ENCODE data around the gene OVOL2. TPM values are rescaled to one million over a fixed set of nuclear protein-coding genes. Genes with fewer than 3 reads are reported as not detected.

OVOL2 gene
- total RNA-seq, 2 experiments from 2014 or later: not detected

DNA sequence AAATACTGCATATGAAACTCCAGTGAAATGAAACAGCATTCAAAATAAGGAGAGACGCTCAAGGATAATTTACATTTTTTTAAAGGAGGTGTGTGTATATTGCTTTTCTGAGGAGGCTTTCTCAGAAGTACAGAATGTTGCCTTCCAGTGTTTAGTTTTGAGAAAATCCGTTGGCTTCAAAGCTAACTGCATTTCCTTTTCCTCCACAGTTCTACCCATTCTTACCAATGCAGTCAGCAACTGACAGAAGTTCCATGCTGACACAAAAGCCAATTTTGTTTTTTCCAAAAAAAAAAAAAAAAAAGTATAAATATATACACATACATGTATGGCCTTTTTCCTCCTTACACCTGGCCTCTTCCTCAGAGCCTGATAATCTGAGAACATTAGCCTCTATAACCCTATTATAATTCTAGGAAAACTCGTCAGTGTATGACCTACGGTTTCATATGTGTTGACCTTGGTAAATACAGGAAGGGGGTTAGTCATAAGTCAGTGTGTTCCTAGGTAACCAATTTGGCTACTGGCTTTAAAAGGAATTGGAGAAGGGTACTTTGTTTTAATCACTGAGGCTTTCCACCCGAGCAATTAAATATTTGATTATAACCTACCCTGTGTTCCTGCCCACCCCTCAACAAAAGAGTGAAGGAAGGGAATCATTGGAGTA lies 64.7 kb downstream of the OVOL2 start:
- peak overlapping the region; percentile 83 for H3K27ac Mint-ChIP-seq
- DNase-seq (no peak), ATAC-seq (peak; percentile 46)
- H3K4me3 Mint-ChIP-seq: peak overlapping the region; percentile 35
- CTCF ChIA-PET: interaction anchor here (0.7 to 8.6 kb wide), 7 partner anchors 10 to 488 kb away, joined by 3 to 100 read pairs (median 5); partner anchors contain the start of genes MGME1, RRBP1 and SNX5
- POLR2A ChIA-PET: interaction anchor here (0.7 to 5.2 kb wide), 4 partner anchors 23 to 513 kb away, joined by 3 to 31 read pairs (median 5); partner anchors contain the start of genes MGME1 and SNX5
- H3K9me3 Mint-ChIP-seq (ENCODE audit: insufficient read depth): no peaks in the 10 kb centered on the region
- H3K36me3 Mint-ChIP-seq (ENCODE audit: low read depth): peaks cover 33% of the 10 kb centered on the region
- peaks cover 48% of the 10 kb centered on the region for H3K4me1 Mint-ChIP-seq (ENCODE audit: low read depth)
- peaks cover 2% of the 10 kb centered on the region for H3K27me3 Mint-ChIP-seq (ENCODE audit: low read depth)

DNA sequence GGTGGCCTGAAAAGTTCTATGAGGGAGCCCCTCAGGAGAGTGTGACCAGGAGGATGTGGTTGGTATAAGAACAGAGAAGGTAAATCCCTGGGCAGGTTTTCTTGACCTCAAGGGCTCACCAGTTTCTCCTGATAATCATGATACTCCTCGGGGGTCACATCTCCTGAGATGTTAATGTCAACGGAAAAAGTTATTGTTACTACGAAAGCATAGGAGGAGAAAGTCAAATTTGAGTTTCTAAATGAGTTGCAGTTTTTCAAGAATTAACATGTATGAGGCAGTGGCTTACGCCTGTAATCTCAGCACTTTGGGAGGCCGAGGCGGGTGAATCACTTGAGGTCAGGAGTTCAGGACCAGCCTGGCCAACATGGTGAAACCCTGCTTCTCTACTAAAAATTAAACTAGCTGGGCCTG lies 65.5 kb downstream of the OVOL2 start:
- ATAC-seq (peak; percentile 38), DNase-seq (peak; percentile 37)
- Mint-ChIP-seq H3K9me3 (ENCODE audit: insufficient read depth) (no peaks in the 10 kb centered on the region), H3K36me3 (ENCODE audit: low read depth) (peaks cover 39% of the 10 kb centered on the region), H3K4me3 (peak overlapping the region; percentile 35), H3K27me3 (ENCODE audit: low read depth) (peaks cover under 1% of the 10 kb centered on the region), H3K4me1 (ENCODE audit: low read depth) (peaks cover 50% of the 10 kb centered on the region), H3K27ac (peak overlapping the region; percentile 83)
- ChIA-PET POLR2A (interaction anchor here (1.0 to 5.2 kb wide), 3 partner anchors 23 to 487 kb away, joined by 3 to 31 read pairs (median 7); partner anchors contain the start of genes MGME1 and SNX5), CTCF (interaction anchor here (0.8 to 8.6 kb wide), 4 partner anchors 25 to 312 kb away, joined by 3 to 100 read pairs (median 6); partner anchors contain the start of genes MGME1, RRBP1 and SNX5)

GRCh38 chr20:17990278-17990972 lies 67.3 kb downstream of the OVOL2 start:
- ATAC-seq: no peak
- Mint-ChIP-seq H3K27ac (no peak overlapping the region), H3K36me3 (ENCODE audit: low read depth) (peaks cover 45% of the 10 kb centered on the region), H3K9me3 (ENCODE audit: insufficient read depth) (no peaks in the 10 kb centered on the region), H3K4me1 (ENCODE audit: low read depth) (peaks cover 45% of the 10 kb centered on the region), H3K4me3 (no peak overlapping the region), H3K27me3 (ENCODE audit: low read depth) (no peaks in the 10 kb centered on the region)
- no peak for DNase-seq
- POLR2A ChIA-PET: interaction anchor here (0.9 to 5.2 kb wide), 2 partner anchors 16 to 21 kb away, joined by 3 to 31 read pairs; partner anchors contain the start of genes MGME1 and SNX5
- CTCF ChIA-PET: interaction anchor here (8.6 kb wide), 1 partner anchor 23 kb away, joined by 100 read pairs; the partner anchor contains the start of genes MGME1 and SNX5

DNA sequence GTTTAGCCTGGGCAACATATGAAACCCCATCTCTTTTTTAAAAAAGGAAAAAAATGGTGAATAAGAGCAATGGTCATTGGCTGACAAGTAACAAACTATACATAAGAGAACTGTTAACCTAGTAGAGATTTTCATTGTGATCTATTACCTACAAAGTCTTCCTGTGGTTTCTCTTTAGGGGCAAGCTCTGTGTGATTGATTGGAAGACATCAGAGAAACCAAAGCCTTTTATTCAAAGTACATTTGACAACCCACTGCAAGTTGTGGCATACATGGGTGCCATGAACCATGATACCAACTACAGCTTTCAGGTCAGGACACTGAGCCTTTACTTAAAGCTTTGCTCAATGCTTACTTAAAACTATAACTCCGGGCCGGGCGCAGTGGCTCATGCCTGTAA lies 69.7 kb downstream of the OVOL2 start:
- H3K4me1 Mint-ChIP-seq (ENCODE audit: low read depth): peaks cover 34% of the 10 kb centered on the region
- H3K4me3 Mint-ChIP-seq: peak overlapping the region; percentile 1
- peak; percentile 44 for DNase-seq
- CTCF ChIA-PET: interaction anchor here (1.2 kb wide), 1 partner anchor 21 kb away, joined by 4 read pairs; no protein-coding TSS in a partner anchor
- peak overlapping the region; percentile 78 for H3K27ac Mint-ChIP-seq
- POLR2A ChIA-PET: interaction anchor here (2.0 kb wide), 1 partner anchor 19 kb away, joined by 13 read pairs; the partner anchor contains the start of genes MGME1 and SNX5
- peak; percentile 71 for ATAC-seq
- no peaks in the 10 kb centered on the region for H3K27me3 Mint-ChIP-seq (ENCODE audit: low read depth)
- H3K9me3 Mint-ChIP-seq (ENCODE audit: insufficient read depth): no peaks in the 10 kb centered on the region
- peaks cover 53% of the 10 kb centered on the region for H3K36me3 Mint-ChIP-seq (ENCODE audit: low read depth)

DNA sequence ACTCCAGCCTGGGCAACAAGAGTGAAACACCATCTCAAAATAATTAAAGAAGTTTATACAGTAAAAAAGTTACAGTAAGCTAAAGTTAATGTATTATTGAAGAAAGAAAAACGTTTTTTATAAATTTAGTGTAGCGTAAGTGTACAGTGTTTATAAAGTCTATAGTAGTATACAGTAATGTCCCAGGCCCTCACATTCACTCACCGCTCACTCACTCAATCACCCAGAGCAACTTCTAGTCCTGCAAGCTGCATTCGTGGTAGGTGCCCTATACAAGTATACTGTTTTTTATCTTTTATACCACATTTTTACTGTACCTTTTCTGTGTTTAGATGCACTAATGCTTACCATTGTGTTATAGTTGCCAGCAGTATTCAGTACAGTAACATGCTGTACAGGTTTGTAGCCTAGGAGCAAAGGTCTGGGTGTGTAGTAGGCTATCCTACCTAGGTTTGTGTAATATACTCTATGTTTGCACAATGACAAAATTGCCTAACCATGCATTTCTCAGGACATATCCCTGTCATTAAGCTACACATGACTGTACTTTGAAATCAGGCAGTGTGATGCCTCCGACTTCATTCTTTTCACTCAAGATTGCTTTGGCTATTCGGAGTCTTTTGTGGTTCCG lies 72.2 kb downstream of the OVOL2 start:
- H3K9me3 Mint-ChIP-seq (ENCODE audit: insufficient read depth): no peaks in the 10 kb centered on the region
- ChIA-PET POLR2A (no interaction called here), CTCF (interaction anchor here (1.3 to 2.4 kb wide), 2 partner anchors 15 to 18 kb away, joined by 3 to 7 read pairs; no protein-coding TSS in a partner anchor)
- ATAC-seq (no peak), DNase-seq (no peak)
- H3K4me1 Mint-ChIP-seq (ENCODE audit: low read depth): peaks cover 20% of the 10 kb centered on the region
- no peaks in the 10 kb centered on the region for H3K27me3 Mint-ChIP-seq (ENCODE audit: low read depth)
- no peak overlapping the region for H3K4me3 Mint-ChIP-seq
- peaks cover 47% of the 10 kb centered on the region for H3K36me3 Mint-ChIP-seq (ENCODE audit: low read depth)
- no peak overlapping the region for H3K27ac Mint-ChIP-seq

DNA sequence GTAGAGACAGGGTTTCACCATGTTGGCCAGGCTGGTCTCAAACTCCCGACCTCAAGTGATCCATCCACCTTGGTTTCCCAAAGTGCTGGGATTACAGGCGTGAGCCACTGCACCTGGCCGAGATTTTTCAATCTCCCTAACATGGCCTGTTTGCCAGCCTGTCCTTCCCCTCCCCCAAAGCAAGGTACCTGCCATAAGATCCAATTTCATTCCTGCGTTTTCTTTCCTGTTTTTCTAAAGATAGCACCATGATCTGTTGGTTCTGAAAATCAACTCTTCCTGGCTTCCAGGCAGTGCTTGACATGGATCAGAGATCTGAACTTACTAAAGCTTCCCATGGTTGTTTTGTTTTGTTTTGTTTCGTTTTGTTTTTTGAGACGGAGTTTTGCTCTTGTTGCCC lies 81.4 kb downstream of the OVOL2 start:
- H3K9me3 Mint-ChIP-seq (ENCODE audit: insufficient read depth): no peaks in the 10 kb centered on the region
- POLR2A ChIA-PET: no interaction called here
- H3K4me3 Mint-ChIP-seq: no peak overlapping the region
- ATAC-seq: no peak
- CTCF ChIA-PET: no interaction called here
- H3K27ac Mint-ChIP-seq: no peak overlapping the region
- H3K4me1 Mint-ChIP-seq (ENCODE audit: low read depth): peaks cover 36% of the 10 kb centered on the region
- H3K36me3 Mint-ChIP-seq (ENCODE audit: low read depth): peaks cover 61% of the 10 kb centered on the region
- no peaks in the 10 kb centered on the region for H3K27me3 Mint-ChIP-seq (ENCODE audit: low read depth)
- DNase-seq: no peak

Other genes starting within 250 kb of the OVOL2 start
- 100 to 1,000 TPM; 168 to 177 TPM for gene SNX5, start 89.1 kb downstream of the OVOL2 start, total RNA-seq
- gene MGME1, start 88.9 kb downstream of the OVOL2 start, total RNA-seq: 10 to 100 TPM; 39.4 to 46.9 TPM
- 10 to 100 TPM; 14.5 to 16.0 TPM for gene KAT14, start 79.9 kb upstream of the OVOL2 start, total RNA-seq
- 10 to 100 TPM; 11.0 to 12.9 TPM for gene PET117, start 79.9 kb upstream of the OVOL2 start, total RNA-seq
- 1 to 10 TPM; 6.0 to 7.2 TPM for gene ZNF133, start 230.6 kb upstream of the OVOL2 start, total RNA-seq

Data from activated CD8-positive, alpha-beta T cell treated with anti-CD3 and anti-CD28 coated beads, Interleukin-2, amount 10 ng/mL, durations not matched to agents 7 days and 5 days (primary cell).